Measurements from ENCODE around the gene GBF1. TPM values are rescaled to one million over a fixed set of nuclear protein-coding genes. Genes with fewer than 3 reads are reported as not detected.

The GBF1 gene
- total RNA-seq, 1 experiment from 2014 or later = 69.8 TPM

GRCh38 chr10:102379383-102379782 is 134.1 kb downstream of the GBF1 start:
- intact Hi-C loops (cut with micrococcal nuclease; ENCODE audit: unreplicated experiment) = no loop called here
- CTCF ChIA-PET = interaction anchor here (0.7 to 1.1 kb wide), 2 partner anchors 20 to 27 kb away, joined by 3 read pairs; no protein-coding TSS in a partner anchor
- Histone ChIP-seq H3K27me3 (replicated peaks; ENCODE audit: control insufficient read depth, insufficient read depth, low read length) (no peaks in the 10 kb centered on the region), H3K4me3 (ENCODE audit: low read depth, low read length) (no peak overlapping the region), H3K36me3 (ENCODE audit: control insufficient read depth, insufficient read depth, low read length) (peaks cover 8% of the 10 kb centered on the region), H3K4me1 (no peaks in the 10 kb centered on the region), H3K9me3 (no peaks in the 10 kb centered on the region)
- Mint-ChIP-seq H3K36me3 (ENCODE audit: insufficient read depth, unreplicated experiment) (peaks cover 76% of the 10 kb centered on the region), H3K27me3 (ENCODE audit: insufficient read depth, unreplicated experiment) (no peaks in the 10 kb centered on the region), H3K27ac (ENCODE audit: unreplicated experiment) (no peak overlapping the region), H3K9me3 (ENCODE audit: unreplicated experiment) (no peaks in the 10 kb centered on the region), H3K4me3 (ENCODE audit: unreplicated experiment) (no peak overlapping the region), H3K4me1 (ENCODE audit: low read depth, unreplicated experiment) (no peaks in the 10 kb centered on the region)
- no peak for TF ChIP-seq CTCF (IDR thresholded peaks at IDR 0.05; ENCODE audit: insufficient read depth in 1 of 2, low read depth in 1 of 2, low read length in 1 of 2, severe bottlenecking in 1 of 2, unreplicated experiment in 1 of 2)
- no TSS peak for BruUV-seq (replicated peaks)
- POLR2A ChIA-PET = no interaction called here
- no peak for DNase-seq

GRCh38 chr10:102381983-102382382 is 136.7 kb downstream of the GBF1 start:
- no peak for DNase-seq
- Mint-ChIP-seq H3K4me1 (ENCODE audit: low read depth, unreplicated experiment) (no peaks in the 10 kb centered on the region), H3K36me3 (ENCODE audit: insufficient read depth, unreplicated experiment) (peaks cover 63% of the 10 kb centered on the region), H3K4me3 (ENCODE audit: unreplicated experiment) (no peak overlapping the region), H3K27me3 (ENCODE audit: insufficient read depth, unreplicated experiment) (no peaks in the 10 kb centered on the region), H3K9me3 (ENCODE audit: unreplicated experiment) (no peaks in the 10 kb centered on the region), H3K27ac (ENCODE audit: unreplicated experiment) (no peak overlapping the region)
- intact Hi-C loops (cut with micrococcal nuclease; ENCODE audit: unreplicated experiment) = no loop called here
- no peak for TF ChIP-seq CTCF (IDR thresholded peaks at IDR 0.05; ENCODE audit: insufficient read depth in 1 of 2, low read depth in 1 of 2, low read length in 1 of 2, severe bottlenecking in 1 of 2, unreplicated experiment in 1 of 2)
- ChIA-PET POLR2A (no interaction called here), CTCF (interaction anchor here (0.6 kb wide), 1 partner anchor 147 kb away, joined by 3 read pairs; no protein-coding TSS in a partner anchor)
- BruUV-seq (replicated peaks) = no TSS peak
- Histone ChIP-seq H3K4me3 (ENCODE audit: low read depth, low read length) (no peak overlapping the region), H3K27me3 (replicated peaks; ENCODE audit: control insufficient read depth, insufficient read depth, low read length) (no peaks in the 10 kb centered on the region), H3K36me3 (ENCODE audit: control insufficient read depth, insufficient read depth, low read length) (peaks cover 4% of the 10 kb centered on the region), H3K9me3 (no peaks in the 10 kb centered on the region), H3K4me1 (no peaks in the 10 kb centered on the region)

GRCh38 chr10:102382871-102383270 is 137.5 kb downstream of the GBF1 start:
- POLR2A ChIA-PET = no interaction called here
- peaks cover 4% of the 10 kb centered on the region for H3K36me3 ChIP-seq (ENCODE audit: control insufficient read depth, insufficient read depth, low read length)
- H3K4me3 ChIP-seq (ENCODE audit: low read depth, low read length) = no peak overlapping the region
- TF ChIP-seq CTCF (IDR thresholded peaks at IDR 0.05; ENCODE audit: insufficient read depth in 1 of 2, low read depth in 1 of 2, low read length in 1 of 2, severe bottlenecking in 1 of 2, unreplicated experiment in 1 of 2) = no peak
- H3K9me3 ChIP-seq = no peaks in the 10 kb centered on the region
- Mint-ChIP-seq H3K27me3 (ENCODE audit: insufficient read depth, unreplicated experiment) (no peaks in the 10 kb centered on the region), H3K27ac (ENCODE audit: unreplicated experiment) (no peak overlapping the region), H3K36me3 (ENCODE audit: insufficient read depth, unreplicated experiment) (peaks cover 58% of the 10 kb centered on the region), H3K4me1 (ENCODE audit: low read depth, unreplicated experiment) (no peaks in the 10 kb centered on the region), H3K4me3 (ENCODE audit: unreplicated experiment) (no peak overlapping the region), H3K9me3 (ENCODE audit: unreplicated experiment) (no peaks in the 10 kb centered on the region)
- CTCF ChIA-PET = interaction anchor here (0.6 kb wide), 1 partner anchor 21 kb away, joined by 6 read pairs; no protein-coding TSS in a partner anchor
- H3K4me1 ChIP-seq = no peaks in the 10 kb centered on the region
- no peaks in the 10 kb centered on the region for H3K27me3 ChIP-seq (replicated peaks; ENCODE audit: control insufficient read depth, insufficient read depth, low read length)
- DNase-seq = no peak
- BruUV-seq (replicated peaks) = no TSS peak
- intact Hi-C loops (cut with micrococcal nuclease; ENCODE audit: unreplicated experiment) = no loop called here
